PFSK-1 (cell line): Measurements from ENCODE around the gene CC2D2B.

Source experiments
- FOXP2 ChIP-seq: optimal IDR thresholded peaks from 2 replicates; pipeline ENCODE3; 2011; ENCODE audit warnings: borderline replicate concordance, control low read depth, inconsistent platforms; ENCODE audit not compliant: insufficient read depth; ENCODE audit errors: extremely low read length, extremely low read depth
- POLR2AphosphoS5 ChIP-seq: IDR thresholded peaks from 2 replicates; pipeline ENCODE4 v1.6.1; 2012; ENCODE audit warnings: low read depth, mild to moderate bottlenecking, control low read depth, low read length, moderate library complexity
- REST ChIP-seq, 2 experiments: IDR thresholded peaks; 2 replicates each; pipeline versions ENCODE4 v1.6.1 to v1.8.0; 2011 to 2012; ENCODE audit warnings: low read depth in 2 of 2, low read length in 2 of 2, control low read depth in 1 of 2, inconsistent platforms in 1 of 2, mild to moderate bottlenecking in 1 of 2, moderate library complexity in 1 of 2; ENCODE audit not compliant: insufficient read depth in 1 of 2
- SIN3A ChIP-seq: IDR thresholded peaks from 2 replicates; pipeline ENCODE4 v1.6.1; 2012; ENCODE audit warnings: mild to moderate bottlenecking, low read length, moderate library complexity, borderline replicate concordance; ENCODE audit not compliant: insufficient read depth
- TAF1 ChIP-seq: IDR thresholded peaks from 2 replicates; pipeline ENCODE4 v1.6.1; 2012; ENCODE audit warnings: low read length, control low read depth, borderline replicate concordance; ENCODE audit not compliant: insufficient read depth

The CC2D2B gene

GRCh38 chr10:95964756-95965155 is 57.0 kb downstream of the CC2D2B start:
- TF ChIP-seq TAF1 (no peak), POLR2AphosphoS5 (no peak), REST (IDR thresholded peaks at IDR 0.05; ENCODE audit: insufficient read depth in 1 of 2, low read depth in 2 of 2, low read length in 2 of 2) (no peak), FOXP2 (no peak), SIN3A (no peak)

GRCh38 chr10:95976362-95977229 is 68.8 kb downstream of the CC2D2B start:
- TF ChIP-seq SIN3A: no peak
- no peak for TF ChIP-seq POLR2AphosphoS5
- TF ChIP-seq FOXP2: no peak
- TF ChIP-seq TAF1: no peak
- no peak for TF ChIP-seq REST (IDR thresholded peaks at IDR 0.05; ENCODE audit: insufficient read depth in 1 of 2, low read depth in 2 of 2, low read length in 2 of 2)

GRCh38 chr10:95982200-95982599 is 74.4 kb downstream of the CC2D2B start:
- no peak for TF ChIP-seq FOXP2
- no peak for TF ChIP-seq TAF1
- TF ChIP-seq POLR2AphosphoS5: no peak
- no peak for TF ChIP-seq REST (IDR thresholded peaks at IDR 0.05; ENCODE audit: insufficient read depth in 1 of 2, low read depth in 2 of 2, low read length in 2 of 2)
- TF ChIP-seq SIN3A: no peak

- TF ChIP-seq POLR2AphosphoS5: no peak
- no peak for TF ChIP-seq REST (IDR thresholded peaks at IDR 0.05; ENCODE audit: insufficient read depth in 1 of 2, low read depth in 2 of 2, low read length in 2 of 2)
- no peak for TF ChIP-seq TAF1
- no peak for TF ChIP-seq SIN3A
- TF ChIP-seq FOXP2: no peak
Observed at GRCh38 chr10:95987685-95988426, 80.1 kb downstream of the CC2D2B start.
